Retinal pigment epithelial cell (primary cell): ENCODE results near the gene GXYLT2.

Experiments used
- DNase-seq: peaks from one replicate; pipeline ENCODE4 v3.0.0-alpha.2; 2010; ENCODE audit warnings: low read depth
- H3K4me3 ChIP-seq: 2 replicates; pipeline ENCODE4 v1.5.1; 2011; ENCODE audit warnings: mild to moderate bottlenecking, low read length, control low read depth, moderate library complexity
- CTCF ChIP-seq: conservative IDR thresholded peaks from 2 replicates; pipeline ENCODE4 v1.5.1; 2011; ENCODE audit warnings: low read depth, low read length, control low read depth, inconsistent platforms

The GXYLT2 gene

GRCh38 chr3:72904163-72904562 lies 16.3 kb downstream of the GXYLT2 start:
- no peak for DNase-seq
- no peak overlapping the region for H3K4me3 ChIP-seq
- TF ChIP-seq CTCF, result no peak

GRCh38 chr3:72906154-72906553 lies 18.3 kb downstream of the GXYLT2 start:
- no peak for TF ChIP-seq CTCF
- DNase-seq, result no peak
- no peak overlapping the region for H3K4me3 ChIP-seq

- TF ChIP-seq CTCF, result no peak
- DNase-seq, result no peak
- H3K4me3 ChIP-seq, result no peak overlapping the region
Measured at GRCh38 chr3:72907131-72907711, 19.4 kb downstream of the GXYLT2 start.

- peak; percentile 34 for DNase-seq
Measured at GRCh38 chr3:72907731-72908620, 20.1 kb downstream of the GXYLT2 start.

GRCh38 chr3:72909591-72909990 lies 21.7 kb downstream of the GXYLT2 start:
- TF ChIP-seq CTCF, result no peak
- no peak overlapping the region for H3K4me3 ChIP-seq
- no peak for DNase-seq

More at GRCh38 chr3:72907731-72908620, 20.1 kb downstream of the GXYLT2 start:
- TF ChIP-seq CTCF, result no peak
- no peak overlapping the region for H3K4me3 ChIP-seq

- no peak overlapping the region for H3K4me3 ChIP-seq
- no peak for TF ChIP-seq CTCF
- DNase-seq, result no peak
Measured at GRCh38 chr3:72912532-72912931, 24.7 kb downstream of the GXYLT2 start.

GRCh38 chr3:72914383-72914782 lies 26.5 kb downstream of the GXYLT2 start:
- TF ChIP-seq CTCF, result no peak
- DNase-seq, result no peak

More at GRCh38 chr3:72914383-72914782, 26.5 kb downstream of the GXYLT2 start:
- no peak overlapping the region for H3K4me3 ChIP-seq
